ENCODE measurements around the gene KRTAP1-4. TPM values are rescaled to one million over a fixed set of nuclear protein-coding genes. Genes with fewer than 3 reads are reported as not detected.

The KRTAP1-4 gene
- total and polyA plus RNA-seq, 2 of the 8 experiments (the other 6 are each of a cell fraction or from before 2014, with no cell fraction given): not detected

DNA sequence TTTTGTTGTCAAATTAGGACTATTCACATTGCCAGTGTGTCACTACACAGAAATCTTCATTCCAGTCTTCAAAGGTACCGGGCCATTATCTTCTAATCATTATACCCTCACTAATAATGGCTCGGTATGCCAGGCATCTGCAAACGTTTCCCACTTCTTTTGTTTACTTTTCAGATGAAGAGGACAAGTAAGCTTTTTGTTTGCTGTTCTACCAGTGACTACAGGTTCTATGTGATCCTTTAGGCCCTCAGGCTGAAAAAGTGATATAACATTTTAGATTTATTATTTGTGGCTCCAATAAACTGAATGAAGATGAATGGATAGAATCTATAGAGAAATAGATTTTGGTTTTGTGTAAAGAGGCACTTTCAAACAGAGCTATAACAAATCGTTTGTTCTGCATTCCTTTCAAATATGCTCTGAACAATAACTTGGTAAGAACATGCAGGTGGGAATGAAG, 20.7 kb downstream of the KRTAP1-4 start:
- no peak overlapping the region for H2BK12ac ChIP-seq (ENCODE audit: low read depth, low read length)
- 77% methylated on average over 4 of the region's 4 CpGs; no CpG with 5 or more reads in 1 of the 2 experiments for WGBS, 2 experiments (ENCODE audit: extremely low coverage in 1 of 2, insufficient coverage in 1 of 2, insufficient read length in 1 of 2, insufficient replicate concordance in 2 of 2, low coverage in 1 of 2, low lambda C conversion rate in 2 of 2, missing lambda C conversion rate in 1 of 2)
- no peaks in the 10 kb centered on the region for H3K23me2 ChIP-seq (ENCODE audit: low read depth, low read length)
- H3K27me3 ChIP-seq (replicated peaks in 1 of 4; ENCODE audit: control insufficient read depth in 3 of 4, extremely low read depth in 1 of 4, insufficient read depth in 3 of 4, low read length in 3 of 4): no peaks in the 10 kb centered on the region
- no peak overlapping the region for H2BK120ac ChIP-seq (replicated peaks; ENCODE audit: low read depth, low read length)
- no peak overlapping the region for H3K27ac ChIP-seq (ENCODE audit: low read depth, low read length)
- H2BK20ac ChIP-seq (ENCODE audit: low read length): no peak overlapping the region
- no peaks in the 10 kb centered on the region for H3K36me3 ChIP-seq (ENCODE audit: control insufficient read depth in 2 of 4, insufficient read depth in 4 of 4, low read length in 3 of 4)
- no peak overlapping the region for H3K23ac ChIP-seq (ENCODE audit: insufficient read length)
- no peak overlapping the region for H3K9ac ChIP-seq (replicated peaks in 1 of 4; ENCODE audit: extremely low read depth in 1 of 4, low read depth in 3 of 4, low read length in 3 of 4)
- H3K79me2 ChIP-seq (ENCODE audit: control insufficient read depth in 1 of 2, insufficient read depth in 2 of 2, low read length in 2 of 2): no peaks in the 10 kb centered on the region
- H3K4me3 ChIP-seq (ENCODE audit: extremely low read depth in 1 of 4, insufficient read depth in 2 of 4, low read depth in 3 of 4, low read length in 4 of 4): no peak overlapping the region
- H3K79me1 ChIP-seq (ENCODE audit: low read depth, low read length): no peaks in the 10 kb centered on the region
- H2BK15ac ChIP-seq (ENCODE audit: low read length): no peak overlapping the region
- ChIA-PET POLR2A (ENCODE audit: partially characterized antibody) (no interaction called here), CTCF (ENCODE audit: partially characterized antibody) (interaction anchor here (1.1 to 1.2 kb wide), 2 partner anchors 9 to 19 kb away, joined by 4 to 5 read pairs; no protein-coding TSS in a partner anchor)
- no peak overlapping the region for H2AFZ ChIP-seq (ENCODE audit: low read length)
- no peak for TF ChIP-seq RNF2 (IDR thresholded peaks at IDR 0.05; ENCODE audit: borderline replicate concordance, low read depth, low read length, missing control alignments, poor library complexity, severe bottlenecking)
- TF ChIP-seq TEAD4 (IDR thresholded peaks at IDR 0.05; ENCODE audit: low read depth, low read length): 0 out of 2 replicates have a peak, but pooled peaks have one; percentile 43
- H4K20me1 ChIP-seq (replicated peaks in 1 of 2; ENCODE audit: control insufficient read depth in 1 of 2, insufficient read depth in 2 of 2, low read length in 2 of 2): no peaks in the 10 kb centered on the region
- H3K56ac ChIP-seq (replicated peaks; ENCODE audit: insufficient read length, low read depth, low read length): no peak overlapping the region
- no peaks in the 10 kb centered on the region for H3K9me3 ChIP-seq (ENCODE audit: insufficient read depth in 2 of 2, low read depth in 1 of 2, low read length in 1 of 2)
- H3K4me2 ChIP-seq (ENCODE audit: insufficient read depth in 1 of 2, low read depth in 2 of 2, low read length in 2 of 2): no peak overlapping the region
- H3K18ac ChIP-seq (ENCODE audit: extremely low read depth, low read length): no peak overlapping the region
- H3K4me1 ChIP-seq (replicated peaks in 1 of 4; ENCODE audit: control insufficient read depth in 3 of 4, insufficient read depth in 4 of 4, low read length in 3 of 4): peaks cover 0 to 10% (median 6%) of the 10 kb centered on the region in 4 experiments; a peak in 6 of 7 replicates
- DNase-seq (ENCODE audit: low read depth in 1 of 2, low spot score in 2 of 2): no peak
- no peak overlapping the region for H4K91ac ChIP-seq (replicated peaks; ENCODE audit: insufficient read length, low read length)
- H3K14ac ChIP-seq (ENCODE audit: insufficient read length): no peak overlapping the region
- H3K4ac ChIP-seq (replicated peaks; ENCODE audit: insufficient read length, low read depth, low read length): no peak overlapping the region
- FAIRE-seq: no peak
- H2AK5ac ChIP-seq (ENCODE audit: low read depth, low read length): no peak overlapping the region
- no peak overlapping the region for H4K8ac ChIP-seq (ENCODE audit: extremely low read depth, insufficient read depth, low read length)
- H2BK5ac ChIP-seq (ENCODE audit: low read depth, low read length): no peak overlapping the region
- no peak overlapping the region for H4K5ac ChIP-seq (ENCODE audit: insufficient read length, low read depth, low read length)

Measured in H1 (cell line).